GM12878 (cell line): Measurements from ENCODE around the gene FOXJ1.

Experiments used
- CREB1 ChIP-seq: IDR thresholded peaks from 2 replicates; pipeline ENCODE4 v1.6.1; 2012; ENCODE audit warnings: low read depth, mild to moderate bottlenecking, inconsistent platforms
- FOXK2 ChIP-seq: fragments of 450-650 bp; IDR thresholded peaks from 2 replicates; pipeline ENCODE4 v1.6.1; 2017; ENCODE audit warnings: mild to moderate bottlenecking, moderate library complexity
- GABPA ChIP-seq: IDR thresholded peaks from 2 replicates; pipeline ENCODE4 v1.6.1; 2014; ENCODE audit warnings: antibody characterized with exemption, low read depth, mild to moderate bottlenecking, inconsistent platforms
- JUNB ChIP-seq: IDR thresholded peaks from 2 replicates; pipeline ENCODE4 v1.6.1; 2016; ENCODE audit warnings: antibody characterized with exemption, mild to moderate bottlenecking
- NFYA ChIP-seq: IDR thresholded peaks from 2 replicates; pipeline ENCODE4 v1.6.1; 2011; ENCODE audit warnings: low read depth, mild to moderate bottlenecking, low read length, improper control_type of control experiment, borderline replicate concordance
- PAX8 ChIP-seq: fragments of 450-650 bp; IDR thresholded peaks from 2 replicates; pipeline ENCODE4 v1.6.1; 2017; ENCODE audit warnings: mild to moderate bottlenecking, moderate library complexity
- POLR2A ChIP-seq: IDR thresholded peaks from 2 replicates; pipeline ENCODE4 v1.6.1; 2011; ENCODE audit warnings: low read depth, mild to moderate bottlenecking, low read length
- SRF ChIP-seq, 2 experiments: IDR thresholded peaks; 2 replicates each; pipeline ENCODE4 v1.6.1; 2011; ENCODE audit warnings: low read depth in 2 of 2, low read length in 2 of 2, mild to moderate bottlenecking in 1 of 2, moderate library complexity in 1 of 2
- TF ChIP-seq, protein P1 (sequence below), 3 experiments: IDR thresholded peaks in 2 of 3; conservative IDR thresholded peaks in 1 of 3; 2 replicates each; pipeline ENCODE4 v1.5.1; 2011; ENCODE audit warnings: low read depth in 3 of 3, low read length in 3 of 3, mild to moderate bottlenecking in 3 of 3, control low read depth in 2 of 3, moderate library complexity in 2 of 3, inconsistent platforms in 1 of 3, mixed read lengths in 1 of 3; ENCODE audit not compliant: control insufficient read depth in 2 of 3, insufficient read depth in 1 of 3; ENCODE audit errors: extremely low read depth in 1 of 3
- TF ChIP-seq, protein P2 (sequence below): IDR thresholded peaks from 2 replicates; pipeline ENCODE4 v1.6.1; 2012; ENCODE audit warnings: low read depth, low read length, improper control_type of control experiment

DNA sequence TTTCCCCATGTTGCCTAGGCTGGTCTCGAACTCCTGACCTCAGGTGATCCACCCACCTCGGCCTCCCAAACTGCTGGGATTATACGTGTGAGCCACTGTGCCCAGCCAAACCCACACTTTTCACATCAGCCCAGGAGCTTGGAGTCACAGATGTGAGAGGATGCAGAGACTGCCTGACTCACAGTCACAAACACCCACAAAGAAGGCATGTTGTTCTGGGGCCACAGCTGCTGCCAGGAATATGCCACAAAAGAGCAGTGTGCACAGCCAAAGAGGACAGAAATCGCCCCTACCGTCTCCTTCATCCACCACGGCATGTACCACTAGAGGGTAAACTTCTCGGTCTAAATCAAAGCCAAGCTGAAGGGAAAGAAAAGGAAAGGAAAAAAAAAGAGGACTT, 25.1 kb upstream of the FOXJ1 start:
- TF ChIP-seq FOXK2 (no peak), POLR2A (no peak), CREB1 (no peak), SRF (IDR thresholded peaks at IDR 0.05; ENCODE audit: low read depth in 2 of 2, low read length in 2 of 2) (no peak), PAX8 (no peak), GABPA (no peak), JUNB (no peak), NFYA (no peak)
- TF ChIP-seq, protein P1, sequence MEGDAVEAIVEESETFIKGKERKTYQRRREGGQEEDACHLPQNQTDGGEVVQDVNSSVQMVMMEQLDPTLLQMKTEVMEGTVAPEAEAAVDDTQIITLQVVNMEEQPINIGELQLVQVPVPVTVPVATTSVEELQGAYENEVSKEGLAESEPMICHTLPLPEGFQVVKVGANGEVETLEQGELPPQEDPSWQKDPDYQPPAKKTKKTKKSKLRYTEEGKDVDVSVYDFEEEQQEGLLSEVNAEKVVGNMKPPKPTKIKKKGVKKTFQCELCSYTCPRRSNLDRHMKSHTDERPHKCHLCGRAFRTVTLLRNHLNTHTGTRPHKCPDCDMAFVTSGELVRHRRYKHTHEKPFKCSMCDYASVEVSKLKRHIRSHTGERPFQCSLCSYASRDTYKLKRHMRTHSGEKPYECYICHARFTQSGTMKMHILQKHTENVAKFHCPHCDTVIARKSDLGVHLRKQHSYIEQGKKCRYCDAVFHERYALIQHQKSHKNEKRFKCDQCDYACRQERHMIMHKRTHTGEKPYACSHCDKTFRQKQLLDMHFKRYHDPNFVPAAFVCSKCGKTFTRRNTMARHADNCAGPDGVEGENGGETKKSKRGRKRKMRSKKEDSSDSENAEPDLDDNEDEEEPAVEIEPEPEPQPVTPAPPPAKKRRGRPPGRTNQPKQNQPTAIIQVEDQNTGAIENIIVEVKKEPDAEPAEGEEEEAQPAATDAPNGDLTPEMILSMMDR (IDR thresholded peaks at IDR 0.05 in 2 of 3, conservative IDR thresholded peaks at IDR 0.05 in 1 of 3; ENCODE audit: control insufficient read depth in 2 of 3, extremely low read depth in 1 of 3, insufficient read depth in 1 of 3, low read depth in 3 of 3, low read length in 3 of 3) = no peak
- TF ChIP-seq, protein P2, sequence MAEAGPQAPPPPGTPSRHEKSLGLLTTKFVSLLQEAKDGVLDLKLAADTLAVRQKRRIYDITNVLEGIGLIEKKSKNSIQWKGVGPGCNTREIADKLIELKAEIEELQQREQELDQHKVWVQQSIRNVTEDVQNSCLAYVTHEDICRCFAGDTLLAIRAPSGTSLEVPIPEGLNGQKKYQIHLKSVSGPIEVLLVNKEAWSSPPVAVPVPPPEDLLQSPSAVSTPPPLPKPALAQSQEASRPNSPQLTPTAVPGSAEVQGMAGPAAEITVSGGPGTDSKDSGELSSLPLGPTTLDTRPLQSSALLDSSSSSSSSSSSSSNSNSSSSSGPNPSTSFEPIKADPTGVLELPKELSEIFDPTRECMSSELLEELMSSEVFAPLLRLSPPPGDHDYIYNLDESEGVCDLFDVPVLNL = no peak
